ENCODE data around the gene PALM2AKAP2.

PALM2AKAP2 gene

GRCh38 chr9:109771087-109771486 is 8.9 kb upstream of the PALM2AKAP2 start:
- no peaks in the 10 kb centered on the region for H3K9me3 ChIP-seq (ENCODE audit: control insufficient read depth, low read length)
- peaks cover 39% of the 10 kb centered on the region for H3K4me1 ChIP-seq (ENCODE audit: control insufficient read depth, insufficient read depth, low read length, poor library complexity, severe bottlenecking)
- H3K36me3 ChIP-seq (ENCODE audit: control insufficient read depth, insufficient read depth, low read length) = no peaks in the 10 kb centered on the region
- H3K4me3 ChIP-seq (ENCODE audit: extremely low read depth, insufficient read depth, low read length, poor library complexity, severe bottlenecking) = no peak overlapping the region
- peak overlapping the region; percentile 90 for H3K27ac ChIP-seq (ENCODE audit: low read depth, low read length, severe bottlenecking)
- 11 to 47% methylated on average over 1 to 2 of the region's 2 CpGs for WGBS, 2 experiments (ENCODE audit: insufficient coverage in 2 of 2)

DNA sequence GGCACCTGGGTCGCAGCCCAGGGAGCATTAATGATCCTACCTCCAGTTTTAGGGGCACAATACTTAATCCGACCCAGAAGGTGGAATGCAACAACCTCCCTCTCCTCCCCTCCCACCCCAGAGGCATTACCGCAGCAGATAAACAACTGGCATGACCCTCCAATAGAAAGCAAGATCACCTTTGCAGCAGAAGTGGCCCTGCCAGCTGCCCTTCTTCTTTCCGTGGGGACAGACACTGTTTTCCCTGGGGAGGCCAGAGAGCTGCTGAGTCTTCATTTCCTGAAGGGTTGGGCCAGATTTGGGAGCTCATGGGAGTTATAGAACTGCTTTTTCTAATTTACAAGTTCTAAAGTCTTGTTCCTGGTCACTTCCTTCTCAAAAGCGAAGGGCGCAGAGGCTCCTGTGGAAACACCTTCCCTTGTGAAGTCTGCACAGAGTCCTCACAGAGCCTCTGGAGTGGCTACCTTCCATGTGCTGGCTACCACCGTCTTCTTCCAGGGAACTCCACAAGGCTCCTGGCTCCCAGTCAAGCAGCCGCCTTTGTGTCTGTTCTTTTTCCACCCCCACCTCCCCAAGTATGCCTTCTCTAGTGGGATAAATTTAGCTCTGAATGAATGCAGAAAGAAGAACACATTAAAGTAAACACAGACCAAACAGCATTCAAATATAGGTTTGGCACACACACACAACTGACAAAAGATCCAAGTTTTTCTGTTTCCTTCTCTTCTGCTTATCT is 8.0 kb upstream of the PALM2AKAP2 start:
- Histone ChIP-seq H3K36me3 (ENCODE audit: control insufficient read depth, insufficient read depth, low read length) (no peaks in the 10 kb centered on the region), H3K4me3 (ENCODE audit: extremely low read depth, insufficient read depth, low read length, poor library complexity, severe bottlenecking) (no peak overlapping the region), H3K27ac (ENCODE audit: low read depth, low read length, severe bottlenecking) (peak overlapping the region; percentile 90), H3K4me1 (ENCODE audit: control insufficient read depth, insufficient read depth, low read length, poor library complexity, severe bottlenecking) (peaks cover 39% of the 10 kb centered on the region), H3K9me3 (ENCODE audit: control insufficient read depth, low read length) (no peaks in the 10 kb centered on the region)
- 68 to 72% methylated on average over 5 to 6 of the region's 8 CpGs for WGBS, 2 experiments (ENCODE audit: insufficient coverage in 2 of 2)

DNA sequence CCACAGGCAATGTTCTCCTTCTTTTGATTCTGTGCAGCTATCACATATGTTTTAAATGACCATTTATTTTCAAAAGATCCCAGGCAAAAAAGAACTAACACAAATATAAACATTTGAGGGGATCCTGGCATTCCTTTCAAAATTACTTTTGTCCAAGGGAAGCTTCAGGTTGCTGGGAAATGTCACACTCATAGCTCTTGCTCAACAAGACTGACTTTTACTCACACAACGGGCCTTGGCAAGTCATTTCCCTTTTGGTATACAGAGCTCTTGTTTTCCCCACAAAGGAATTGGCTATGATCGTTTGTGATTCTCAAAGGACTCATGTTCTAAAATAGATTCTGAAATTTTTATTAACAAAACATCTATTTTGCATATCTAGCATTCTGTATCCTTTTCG is 4.5 kb upstream of the PALM2AKAP2 start:
- no peak overlapping the region for H3K4me3 ChIP-seq (ENCODE audit: extremely low read depth, insufficient read depth, low read length, poor library complexity, severe bottlenecking)
- no peaks in the 10 kb centered on the region for H3K9me3 ChIP-seq (ENCODE audit: control insufficient read depth, low read length)
- WGBS, 2 experiments (ENCODE audit: insufficient coverage in 2 of 2) = 100% methylated on average over 1 of the region's 3 CpGs
- peaks cover 21% of the 10 kb centered on the region for H3K4me1 ChIP-seq (ENCODE audit: control insufficient read depth, insufficient read depth, low read length, poor library complexity, severe bottlenecking)
- no peaks in the 10 kb centered on the region for H3K36me3 ChIP-seq (ENCODE audit: control insufficient read depth, insufficient read depth, low read length)
- H3K27ac ChIP-seq (ENCODE audit: low read depth, low read length, severe bottlenecking) = no peak overlapping the region

DNA sequence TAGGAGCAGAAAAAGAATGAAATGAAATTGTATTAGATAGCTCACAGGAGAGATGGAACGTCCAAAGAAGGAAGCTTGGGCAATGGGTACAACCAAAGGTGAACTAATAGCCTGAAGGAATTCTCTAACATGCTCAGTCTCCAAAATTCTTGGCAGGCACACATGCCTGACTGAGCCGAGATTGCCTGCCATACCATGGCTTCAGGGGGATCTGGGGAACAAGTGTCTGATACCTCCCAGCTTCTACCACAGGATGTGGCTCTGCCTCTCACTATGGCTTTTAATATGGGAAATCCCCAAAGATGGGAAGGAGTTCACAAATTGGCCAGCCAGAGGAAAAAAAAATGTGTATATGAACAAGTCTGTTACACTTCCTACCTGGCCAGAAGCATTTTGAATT is 3.6 kb upstream of the PALM2AKAP2 start:
- H3K27ac ChIP-seq (ENCODE audit: low read depth, low read length, severe bottlenecking) = no peak overlapping the region
- H3K4me1 ChIP-seq (ENCODE audit: control insufficient read depth, insufficient read depth, low read length, poor library complexity, severe bottlenecking) = peaks cover 12% of the 10 kb centered on the region
- no peaks in the 10 kb centered on the region for H3K36me3 ChIP-seq (ENCODE audit: control insufficient read depth, insufficient read depth, low read length)
- H3K4me3 ChIP-seq (ENCODE audit: extremely low read depth, insufficient read depth, low read length, poor library complexity, severe bottlenecking) = no peak overlapping the region
- no peaks in the 10 kb centered on the region for H3K9me3 ChIP-seq (ENCODE audit: control insufficient read depth, low read length)
- 89 to 100% methylated on average over 2 of the region's 2 CpGs for WGBS, 2 experiments (ENCODE audit: insufficient coverage in 2 of 2)

GRCh38 chr9:109780453-109781033 is 545 bp downstream of the PALM2AKAP2 start:
- peak overlapping the region; percentile 73 for H3K4me3 ChIP-seq (ENCODE audit: extremely low read depth, insufficient read depth, low read length, poor library complexity, severe bottlenecking)
- no peak overlapping the region for H3K27ac ChIP-seq (ENCODE audit: low read depth, low read length, severe bottlenecking)
- H3K4me1 ChIP-seq (ENCODE audit: control insufficient read depth, insufficient read depth, low read length, poor library complexity, severe bottlenecking) = no peaks in the 10 kb centered on the region
- H3K36me3 ChIP-seq (ENCODE audit: control insufficient read depth, insufficient read depth, low read length) = peaks cover 13% of the 10 kb centered on the region
- no peaks in the 10 kb centered on the region for H3K9me3 ChIP-seq (ENCODE audit: control insufficient read depth, low read length)
- 9 to 10% methylated on average over 8 to 13 of the region's 16 CpGs for WGBS, 2 experiments (ENCODE audit: insufficient coverage in 2 of 2)

DNA sequence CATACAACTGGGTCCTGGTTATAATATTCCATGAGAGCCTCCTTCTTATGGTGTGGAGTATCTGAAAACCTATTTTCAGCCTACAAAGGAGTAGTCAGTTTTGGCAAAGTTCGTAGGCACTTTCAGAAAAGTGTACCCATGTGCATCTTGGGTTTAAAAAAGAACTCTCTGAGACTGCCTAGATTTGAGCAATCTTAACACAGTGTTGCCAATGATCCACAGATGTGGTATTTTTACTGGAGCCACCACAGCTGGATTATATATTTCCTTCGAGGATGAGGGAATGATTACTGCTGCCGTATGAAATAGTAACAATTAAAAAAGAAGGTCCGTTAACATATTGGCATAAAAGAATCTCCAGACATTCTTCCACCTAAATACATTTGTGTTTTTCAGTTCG is 1.1 kb downstream of the PALM2AKAP2 start:
- Histone ChIP-seq H3K27ac (ENCODE audit: low read depth, low read length, severe bottlenecking) (no peak overlapping the region), H3K36me3 (ENCODE audit: control insufficient read depth, insufficient read depth, low read length) (peaks cover 13% of the 10 kb centered on the region), H3K4me3 (ENCODE audit: extremely low read depth, insufficient read depth, low read length, poor library complexity, severe bottlenecking) (peak overlapping the region; percentile 73), H3K4me1 (ENCODE audit: control insufficient read depth, insufficient read depth, low read length, poor library complexity, severe bottlenecking) (no peaks in the 10 kb centered on the region), H3K9me3 (ENCODE audit: control insufficient read depth, low read length) (no peaks in the 10 kb centered on the region)
- 67 to 89% methylated on average over 1 to 2 of the region's 5 CpGs for WGBS, 2 experiments (ENCODE audit: insufficient coverage in 2 of 2)

- H3K36me3 ChIP-seq (ENCODE audit: control insufficient read depth, insufficient read depth, low read length) = peaks cover 13% of the 10 kb centered on the region
- peak overlapping the region; percentile 73 for H3K4me3 ChIP-seq (ENCODE audit: extremely low read depth, insufficient read depth, low read length, poor library complexity, severe bottlenecking)
- H3K4me1 ChIP-seq (ENCODE audit: control insufficient read depth, insufficient read depth, low read length, poor library complexity, severe bottlenecking) = no peaks in the 10 kb centered on the region
- H3K9me3 ChIP-seq (ENCODE audit: control insufficient read depth, low read length) = no peaks in the 10 kb centered on the region
- WGBS, 2 experiments (ENCODE audit: insufficient coverage in 2 of 2) = 93 to 100% methylated on average over 1 to 3 of the region's 4 CpGs
- H3K27ac ChIP-seq (ENCODE audit: low read depth, low read length, severe bottlenecking) = no peak overlapping the region
Observed at GRCh38 chr9:109781541-109782197, 1.7 kb downstream of the PALM2AKAP2 start.

GRCh38 chr9:109787735-109788134 is 7.7 kb downstream of the PALM2AKAP2 start:
- Histone ChIP-seq H3K4me1 (ENCODE audit: control insufficient read depth, insufficient read depth, low read length, poor library complexity, severe bottlenecking) (peaks cover 22% of the 10 kb centered on the region), H3K9me3 (ENCODE audit: control insufficient read depth, low read length) (no peaks in the 10 kb centered on the region), H3K36me3 (ENCODE audit: control insufficient read depth, insufficient read depth, low read length) (peaks cover 13% of the 10 kb centered on the region), H3K27ac (ENCODE audit: low read depth, low read length, severe bottlenecking) (no peak overlapping the region), H3K4me3 (ENCODE audit: extremely low read depth, insufficient read depth, low read length, poor library complexity, severe bottlenecking) (no peak overlapping the region)
- WGBS, 2 experiments (ENCODE audit: insufficient coverage in 2 of 2) = 100% methylated on average over 1 of the region's 3 CpGs; no CpG with 5 or more reads in 1 of the 2 experiments

GRCh38 chr9:109789556-109789955 is 9.6 kb downstream of the PALM2AKAP2 start:
- H3K27ac ChIP-seq (ENCODE audit: low read depth, low read length, severe bottlenecking) = no peak overlapping the region
- 83 to 100% methylated on average over 1 to 2 of the region's 5 CpGs for WGBS, 2 experiments (ENCODE audit: insufficient coverage in 2 of 2)

DNA sequence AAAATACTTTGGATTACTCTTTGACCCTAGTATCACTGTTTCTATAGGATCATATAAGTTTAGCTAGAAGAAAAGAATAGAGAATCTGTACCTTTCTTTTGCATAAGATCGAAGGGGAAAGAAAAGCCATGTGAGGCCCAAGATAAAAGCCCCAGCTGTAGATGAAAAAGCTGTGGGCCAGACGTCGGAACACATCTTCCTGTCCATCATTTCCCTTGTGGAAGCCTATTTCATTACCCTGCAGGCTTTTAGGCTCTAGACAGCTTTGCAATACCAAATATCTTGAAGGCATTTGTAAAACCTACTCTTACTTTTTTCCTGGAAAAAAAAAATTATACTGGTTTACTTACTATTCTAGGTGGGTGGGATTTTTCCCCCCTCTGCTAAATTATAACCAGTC is 10.0 kb downstream of the PALM2AKAP2 start:
- peaks cover 43% of the 10 kb centered on the region for H3K4me1 ChIP-seq (ENCODE audit: control insufficient read depth, insufficient read depth, low read length, poor library complexity, severe bottlenecking)
- no peak overlapping the region for H3K27ac ChIP-seq (ENCODE audit: low read depth, low read length, severe bottlenecking)
- 80% methylated on average over 1 of the region's 3 CpGs; no CpG with 5 or more reads in 1 of the 2 experiments for WGBS, 2 experiments (ENCODE audit: insufficient coverage in 2 of 2)
- no peaks in the 10 kb centered on the region for H3K36me3 ChIP-seq (ENCODE audit: control insufficient read depth, insufficient read depth, low read length)
- H3K4me3 ChIP-seq (ENCODE audit: extremely low read depth, insufficient read depth, low read length, poor library complexity, severe bottlenecking) = no peak overlapping the region
- no peaks in the 10 kb centered on the region for H3K9me3 ChIP-seq (ENCODE audit: control insufficient read depth, low read length)

More at GRCh38 chr9:109789556-109789955, 9.6 kb downstream of the PALM2AKAP2 start:
- peaks cover 40% of the 10 kb centered on the region for H3K4me1 ChIP-seq (ENCODE audit: control insufficient read depth, insufficient read depth, low read length, poor library complexity, severe bottlenecking)
- no peak overlapping the region for H3K4me3 ChIP-seq (ENCODE audit: extremely low read depth, insufficient read depth, low read length, poor library complexity, severe bottlenecking)
- H3K36me3 ChIP-seq (ENCODE audit: control insufficient read depth, insufficient read depth, low read length) = peaks cover 4% of the 10 kb centered on the region
- no peaks in the 10 kb centered on the region for H3K9me3 ChIP-seq (ENCODE audit: control insufficient read depth, low read length)

All from mesodermal cell (in vitro differentiated cells).